ENCODE measurements around the gene C6orf141. TPM values are rescaled to one million over a fixed set of nuclear protein-coding genes. Genes with fewer than 3 reads are reported as not detected.
"Not testable (repeated sequence)": the region's sequence is repeated elsewhere in the genome, so short reads cannot be mapped to it uniquely, and the experiment has no call there.

Gene C6orf141
- total RNA-seq, 1 donor from 2014 or later, result 6.5 TPM

- Histone ChIP-seq H3K36me3 (ENCODE audit: control insufficient read depth, insufficient read depth, low read length) (no peaks in the 10 kb centered on the region), H3K4me3 (ENCODE audit: low read depth, low read length) (no peak overlapping the region), H3K27me3 (ENCODE audit: control insufficient read depth, insufficient read depth, low read length) (no peaks in the 10 kb centered on the region)
- no peak for DNase-seq (ENCODE audit: low read depth)
- TF ChIP-seq CTCF (IDR thresholded peaks at IDR 0.05; ENCODE audit: insufficient read depth, low read length, poor library complexity, severe bottlenecking), result no peak
These were observed 32.1 kb downstream of the C6orf141 start for GRCh38 chr6:49582529-49582928.

- H3K36me3 ChIP-seq (ENCODE audit: control insufficient read depth, insufficient read depth, low read length); H3K4me3 ChIP-seq (ENCODE audit: low read depth, low read length); DNase-seq (ENCODE audit: low read depth); H3K27me3 ChIP-seq (ENCODE audit: control insufficient read depth, insufficient read depth, low read length): not testable (repeated sequence)
These were observed 36.8 kb downstream of the C6orf141 start for GRCh38 chr6:49587262-49587661.

Other genes starting within 250 kb of the C6orf141 start
- 13.0 and 13.8 TPM in 2 replicates for gene MMUT, start 87.4 kb upstream of the C6orf141 start, total RNA-seq
- gene CENPQ, start 87.3 kb upstream of the C6orf141 start, total RNA-seq, result 3.3 and 10.5 TPM in 2 replicates
- gene GLYATL3, start 50.7 kb upstream of the C6orf141 start, total RNA-seq, result not detected in 2 replicates
- not detected in 2 replicates for gene RHAG, start 86.2 kb downstream of the C6orf141 start, total RNA-seq
- gene CRISP2, start 162.9 kb downstream of the C6orf141 start, total RNA-seq, result not detected in 2 replicates
- gene CRISP3, start 193.7 kb downstream of the C6orf141 start, total RNA-seq, result not detected in 2 replicates
- not detected in 2 replicates for gene PGK2, start 236.6 kb downstream of the C6orf141 start, total RNA-seq